H1 (cell line): ENCODE data around the gene TYW1B.
"Not testable (repeated sequence)": the region's sequence is repeated elsewhere in the genome, so short reads cannot be mapped to it uniquely, and the experiment has no call there.

ENCODE experiments used
- CTCF ChIP-seq, 3 experiments: IDR thresholded peaks; 1 replicate in 2 of 3; 2 replicates in 1 of 3; pipeline versions ENCODE4 v1.5.1 to v1.6.1; 2011; ENCODE audit warnings: low read length in 3 of 3, mild to moderate bottlenecking in 3 of 3, inconsistent platforms in 2 of 3, low read depth in 1 of 3, moderate library complexity in 1 of 3; ENCODE audit not compliant: insufficient read depth in 1 of 3; ENCODE audit errors: control extremely low read depth in 1 of 3
- EZH2 ChIP-seq: fragments of 200-600 bp; sonication (generic); IDR thresholded peaks from 2 replicates; pipeline ENCODE4 v1.7.1; 2012; ENCODE audit warnings: low read depth, mild to moderate bottlenecking, moderate library complexity, low read length, inconsistent platforms; ENCODE audit not compliant: severe bottlenecking
- GTF2F1 ChIP-seq: IDR thresholded peaks from 2 replicates; pipeline ENCODE4 v1.6.1; 2012; ENCODE audit warnings: low read depth, low read length, improper control_type of control experiment, borderline replicate concordance
- TCF12 ChIP-seq: IDR thresholded peaks from 2 replicates; pipeline ENCODE4 v1.6.1; 2011; ENCODE audit warnings: low read depth, mild to moderate bottlenecking, low read length

- TF ChIP-seq EZH2; CTCF (IDR thresholded peaks at IDR 0.05; ENCODE audit: control extremely low read depth in 1 of 3, insufficient read depth in 1 of 3, low read depth in 1 of 3, low read length in 3 of 3); GTF2F1; TCF12: not testable (repeated sequence)
Observed at GRCh38 chr7:72618435-72619180, 209.4 kb downstream of the TYW1B start.
